Breast epithelium (tissue), 4 donors: ENCODE measurements around the gene CACNA1F. TPM values are rescaled to one million over a fixed set of nuclear protein-coding genes. Genes with fewer than 3 reads are reported as not detected.

Source experiments
- DNase-seq, 2 donors: peaks; one replicate each; pipeline ENCODE4 v3.0.0-alpha.2; 2019; ENCODE audit warnings: low spot score in 2 of 2
- H3K27ac ChIP-seq, 2 donors: fragments of 200-600 bp; sonication (generic) in 1 of 2; one replicate each; pipeline ENCODE4 v1.5.1; 2016 to 2019; ENCODE audit warnings: mild to moderate bottlenecking in 1 of 2
- H3K27me3 ChIP-seq, 2 donors: fragments of 200-600 bp; sonication (generic) in 1 of 2; one replicate each; pipeline versions ENCODE4 v1.5.1 to v1.6.0; 2017 to 2019; ENCODE audit warnings: control low read depth in 1 of 2, mild to moderate bottlenecking in 1 of 2
- H3K36me3 ChIP-seq: fragments of 200-600 bp; one replicate; pipeline ENCODE4 v1.5.1; 2019
- H3K4me1 ChIP-seq, 2 donors: fragments of 200-600 bp; sonication (generic); one replicate each; pipeline ENCODE4 v1.5.1; 2016 to 2019; ENCODE audit warnings: control low read depth in 1 of 2
- H3K4me3 ChIP-seq, 3 donors: fragments of 200-600 bp; sonication (generic); 1 replicate in 2 of 3; 2 replicates in 1 of 3; pipeline ENCODE4 v1.5.1; 2016 to 2019; ENCODE audit warnings: mild to moderate bottlenecking in 3 of 3, moderate library complexity in 2 of 3
- H3K9me3 ChIP-seq, 2 donors: fragments of 200-600 bp; sonication (generic) in 1 of 2; one replicate each; pipeline ENCODE4 v1.5.1; 2016 to 2019; ENCODE audit warnings: control low read depth in 1 of 2
- POLR2A ChIP-seq: fragments of 450-650 bp; IDR thresholded peaks from one replicate; pipeline ENCODE4 v1.6.1; 2016; ENCODE audit warnings: antibody characterized with exemption, mild to moderate bottlenecking, moderate library complexity
- POLR2AphosphoS5 ChIP-seq, 3 donors: sonication (generic); formaldehyde crosslinking; IDR thresholded peaks; one replicate each; pipeline ENCODE4 v1.6.1; 2017; ENCODE audit warnings: antibody characterized with exemption in 3 of 3
- intact Hi-C: fragments of 100-400 bp; cut with DNase I; formaldehyde crosslinking; loops from one replicate; pipeline ENCODE4 v1.15.1; 2023; ENCODE audit warnings: low total_unique reads
- total RNA-seq, 3 donors: library from RNA; depleted of rRNA; stranded (reverse); fragments of >200 nt; gene quantifications; one replicate each; pipeline ENCODE4 v1.1.0, GENCODE V29; 2016
- TF ChIP-seq, protein P1 (sequence below), 3 donors: fragments of 450-650 bp; IDR thresholded peaks; one replicate each; pipeline ENCODE4 v1.5.1; 2016 to 2017; ENCODE audit warnings: antibody characterized with exemption in 3 of 3, mild to moderate bottlenecking in 3 of 3, moderate library complexity in 3 of 3

Gene CACNA1F
- total RNA-seq, 3 donors from 2014 or later: 0.48 to 1.8 (median 0.66) TPM

DNA sequence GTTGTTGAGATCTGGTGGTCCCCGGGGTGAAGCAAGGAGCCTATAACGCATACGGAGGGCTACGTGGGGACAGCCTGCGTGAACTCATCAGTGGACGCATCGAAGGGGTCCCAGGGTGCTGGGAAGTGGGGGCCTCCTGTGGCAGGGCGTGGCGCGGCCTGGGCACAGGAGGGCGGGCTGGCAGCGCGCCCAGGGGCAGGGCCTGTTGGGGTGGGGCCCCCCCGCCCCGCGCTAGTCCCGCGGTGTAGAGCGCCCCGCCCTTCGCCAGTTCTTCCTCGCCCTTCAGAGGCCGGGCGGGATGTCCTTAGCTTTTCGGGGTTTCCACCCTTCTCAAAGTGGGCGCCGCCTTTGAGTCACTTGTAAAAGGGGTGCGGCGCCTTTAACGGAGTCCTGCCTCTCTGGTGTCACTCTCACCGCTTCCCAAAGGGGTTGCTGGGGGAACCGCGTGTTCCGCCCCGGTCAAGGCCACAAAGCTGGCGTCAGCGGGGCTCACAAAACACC lies 60.8 kb downstream of the CACNA1F start:
- intact Hi-C loops: no loop called here
- H3K27me3 ChIP-seq: peaks cover 0 to 14% of the 10 kb centered on the region in 2 donors
- no peaks in the 10 kb centered on the region for H3K9me3 ChIP-seq
- no peaks in the 10 kb centered on the region for H3K36me3 ChIP-seq
- DNase-seq: peak in 1 of 2 donors; percentile 63
- peak overlapping the region; percentile 84 to 85 for H3K27ac ChIP-seq
- H3K4me1 ChIP-seq: no peaks in the 10 kb centered on the region
- TF ChIP-seq POLR2AphosphoS5 (IDR thresholded peaks at IDR 0.05): peak in 1 of 3 donors; percentile 19
- TF ChIP-seq, protein P1, sequence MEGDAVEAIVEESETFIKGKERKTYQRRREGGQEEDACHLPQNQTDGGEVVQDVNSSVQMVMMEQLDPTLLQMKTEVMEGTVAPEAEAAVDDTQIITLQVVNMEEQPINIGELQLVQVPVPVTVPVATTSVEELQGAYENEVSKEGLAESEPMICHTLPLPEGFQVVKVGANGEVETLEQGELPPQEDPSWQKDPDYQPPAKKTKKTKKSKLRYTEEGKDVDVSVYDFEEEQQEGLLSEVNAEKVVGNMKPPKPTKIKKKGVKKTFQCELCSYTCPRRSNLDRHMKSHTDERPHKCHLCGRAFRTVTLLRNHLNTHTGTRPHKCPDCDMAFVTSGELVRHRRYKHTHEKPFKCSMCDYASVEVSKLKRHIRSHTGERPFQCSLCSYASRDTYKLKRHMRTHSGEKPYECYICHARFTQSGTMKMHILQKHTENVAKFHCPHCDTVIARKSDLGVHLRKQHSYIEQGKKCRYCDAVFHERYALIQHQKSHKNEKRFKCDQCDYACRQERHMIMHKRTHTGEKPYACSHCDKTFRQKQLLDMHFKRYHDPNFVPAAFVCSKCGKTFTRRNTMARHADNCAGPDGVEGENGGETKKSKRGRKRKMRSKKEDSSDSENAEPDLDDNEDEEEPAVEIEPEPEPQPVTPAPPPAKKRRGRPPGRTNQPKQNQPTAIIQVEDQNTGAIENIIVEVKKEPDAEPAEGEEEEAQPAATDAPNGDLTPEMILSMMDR (IDR thresholded peaks at IDR 0.05): no peak
- peak overlapping the region; percentile 55 to 66 (median 62) for H3K4me3 ChIP-seq

DNA sequence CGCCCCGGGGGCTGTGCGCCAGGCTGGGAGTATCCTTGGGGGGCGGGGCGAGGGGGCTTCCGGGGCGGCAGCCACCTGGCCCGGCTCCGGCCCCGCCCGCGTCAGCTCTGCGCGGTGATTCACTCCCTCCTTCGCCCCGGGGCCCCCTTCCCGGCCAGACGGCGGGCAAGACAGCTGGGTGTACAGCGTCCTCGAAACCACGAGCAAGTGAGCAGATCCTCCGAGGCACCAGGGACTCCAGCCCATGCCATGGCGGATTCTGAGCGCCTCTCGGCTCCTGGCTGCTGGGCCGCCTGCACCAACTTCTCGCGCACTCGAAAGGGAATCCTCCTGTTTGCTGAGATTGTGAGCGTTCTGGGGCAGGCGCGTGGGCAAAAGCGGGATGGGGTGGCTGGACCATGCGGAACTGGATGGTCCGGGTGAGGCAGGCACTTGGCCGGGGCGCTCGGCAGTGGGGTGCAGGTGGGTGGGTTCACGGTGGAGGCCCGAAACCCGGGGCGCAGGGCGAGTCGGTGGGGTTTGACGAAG lies 61.3 kb downstream of the CACNA1F start, which contains the start of gene PLP2:
Gene PLP2 (plus strand): TSS at position 147 of the 528 bp plus-strand sequence. CDS start 103 bp downstream, at position 250.
- Histone ChIP-seq H3K36me3 (no peaks in the 10 kb centered on the region), H3K4me3 (peak within 1 kb of the TSS; percentile 55 to 66 (median 62)), H3K27me3 (peaks cover 0 to 14% of the 10 kb centered on the region in 2 donors), H3K4me1 (no peaks in the 10 kb centered on the region), H3K27ac (peak within 1 kb of the TSS; percentile 84 to 85), H3K9me3 (no peaks in the 10 kb centered on the region)
- peak in 1 of 2 donors; percentile 52 for DNase-seq
- intact Hi-C loops: no loop called here
- TF ChIP-seq POLR2AphosphoS5 (IDR thresholded peaks at IDR 0.05) (peak in 1 of 3 donors; percentile 52), POLR2A (no peak)
- TF ChIP-seq, protein P1 (IDR thresholded peaks at IDR 0.05): no peak

DNA sequence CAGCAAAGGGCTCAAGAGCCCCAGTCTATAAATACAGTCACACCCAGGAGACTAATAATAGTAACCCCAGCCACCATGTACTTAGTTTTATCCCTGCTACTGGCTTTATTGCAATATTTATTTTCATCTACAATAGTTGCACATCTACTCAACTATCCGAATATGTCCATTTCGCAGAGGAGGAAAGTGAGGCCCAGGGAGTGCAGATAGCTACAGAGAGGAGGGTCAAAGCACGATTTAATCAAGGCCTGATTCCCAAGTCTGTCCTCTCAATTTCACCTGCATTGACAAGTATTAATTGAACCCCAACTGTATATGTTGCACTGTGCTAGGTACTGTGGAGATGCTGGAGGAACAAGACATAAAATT lies 65.4 kb downstream of the CACNA1F start:
- Histone ChIP-seq H3K4me1 (no peaks in the 10 kb centered on the region), H3K27ac (peak overlapping the region; percentile 77 to 92), H3K27me3 (peaks cover 0 to 8% of the 10 kb centered on the region in 2 donors), H3K4me3 (peak overlapping the region; percentile 33 to 60 (median 35)), H3K36me3 (no peaks in the 10 kb centered on the region), H3K9me3 (no peaks in the 10 kb centered on the region)
- intact Hi-C loops: no loop called here
- TF ChIP-seq, protein P1 (IDR thresholded peaks at IDR 0.05): no peak
- no peak for TF ChIP-seq POLR2A
- TF ChIP-seq POLR2AphosphoS5 (IDR thresholded peaks at IDR 0.05): no peak
- no peak for DNase-seq

DNA sequence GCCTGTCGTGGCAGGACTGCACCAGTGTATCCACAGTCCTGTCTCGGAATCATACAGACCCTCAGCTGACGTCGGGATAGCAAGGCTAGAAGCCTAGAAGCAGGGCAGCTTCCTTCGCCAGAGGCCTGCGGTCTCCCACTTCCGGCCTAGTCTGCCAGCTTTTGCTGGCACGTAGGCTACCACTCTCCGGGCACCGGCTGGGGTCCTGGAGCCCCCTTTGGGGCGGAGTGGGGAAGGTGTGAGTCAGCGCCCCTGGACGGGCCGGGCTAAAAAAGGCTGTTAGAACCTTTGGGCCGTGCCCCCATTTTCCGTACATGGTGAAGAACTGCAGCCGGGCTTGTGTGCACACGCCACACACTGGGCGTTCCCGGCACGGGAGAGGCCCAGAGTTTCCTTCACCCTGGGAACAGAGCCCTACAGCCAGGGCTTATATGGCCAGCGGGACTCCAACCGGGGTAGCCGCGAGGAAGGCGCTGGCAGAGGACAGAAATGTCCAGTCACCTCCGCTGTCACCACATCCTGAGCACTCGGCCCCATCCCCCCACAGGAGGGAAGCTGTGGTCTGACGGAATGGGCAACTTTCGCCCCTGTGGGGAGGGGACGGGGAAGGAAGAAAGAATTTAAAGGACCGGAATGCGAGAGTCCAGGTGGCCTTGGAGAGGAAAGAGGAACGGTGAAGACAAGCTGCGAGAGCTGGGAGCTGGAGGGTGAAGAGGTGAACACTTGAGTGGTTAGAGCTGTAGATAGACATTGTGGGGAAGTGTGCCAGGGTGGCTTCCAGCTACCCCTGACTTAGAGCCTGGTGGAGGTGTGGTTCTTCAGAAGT lies 66.0 kb downstream of the CACNA1F start:
- DNase-seq: peak in 1 of 2 donors; percentile 72
- intact Hi-C loops: no loop called here
- peak overlapping the region; percentile 77 to 92 for H3K27ac ChIP-seq
- no peaks in the 10 kb centered on the region for H3K9me3 ChIP-seq
- H3K36me3 ChIP-seq: no peaks in the 10 kb centered on the region
- peak overlapping the region; percentile 33 to 60 (median 35) for H3K4me3 ChIP-seq
- TF ChIP-seq, protein P1 (IDR thresholded peaks at IDR 0.05): no peak
- TF ChIP-seq POLR2A (no peak), POLR2AphosphoS5 (IDR thresholded peaks at IDR 0.05) (peak in 2 of 3 donors; percentile 38 to 46)
- no peaks in the 10 kb centered on the region for H3K4me1 ChIP-seq
- H3K27me3 ChIP-seq: peaks cover 0 to 8% of the 10 kb centered on the region in 2 donors
